Gastrocnemius medialis (tissue), 4 donors: ENCODE data around the gene KHDC3L. TPM values are rescaled to one million over a fixed set of nuclear protein-coding genes. Genes with fewer than 3 reads are reported as not detected.

Experiments
- ATAC-seq, 2 donors: fragments of 150-250 bp; one replicate each; pipeline ENCODE4 v1.9.1; 2016
- DNase-seq, 2 donors: peaks; one replicate each; pipeline ENCODE4 v3.0.0-alpha.2; 2019
- H3K27ac ChIP-seq, 4 donors: fragments of 200-600 bp; sonication (generic); 1 replicate in 1 of 4; 2 replicates in 3 of 4; pipeline ENCODE4 v1.5.1; 2016 to 2018; ENCODE audit warnings: mild to moderate bottlenecking in 2 of 4, moderate library complexity in 1 of 4
- H3K27me3 ChIP-seq, 3 donors: fragments of 200-600 bp; sonication (generic) in 2 of 3; 1 replicate in 1 of 3; 2 replicates in 2 of 3; pipeline versions ENCODE4 v1.5.1 to v1.6.0; 2016 to 2019; ENCODE audit warnings: mild to moderate bottlenecking in 1 of 3, moderate library complexity in 1 of 3
- H3K36me3 ChIP-seq, 2 donors: fragments of 200-600 bp; sonication (generic) in 1 of 2; one replicate each; pipeline ENCODE4 v1.5.1; 2017 to 2018
- H3K4me1 ChIP-seq, 2 donors: fragments of 200-600 bp; sonication (generic) in 1 of 2; one replicate each; pipeline ENCODE4 v1.5.1; 2016 to 2017; ENCODE audit warnings: mild to moderate bottlenecking in 2 of 2
- H3K4me3 ChIP-seq, 4 donors: fragments of 200-600 bp; sonication (generic) in 3 of 4; 1 replicate in 1 of 4; 2 replicates in 3 of 4; pipeline ENCODE4 v1.5.1; 2016 to 2019; ENCODE audit warnings: mild to moderate bottlenecking in 2 of 4
- H3K9me3 ChIP-seq, 3 donors: fragments of 200-600 bp; sonication (generic) in 2 of 3; 1 replicate in 1 of 3; 2 replicates in 2 of 3; pipeline ENCODE4 v1.5.1; 2016 to 2019
- CTCF ChIP-seq, 5 experiments: fragments of 450-650 bp in 3 of 5; fragments of 200-600 bp in 2 of 5; sonication (generic) in 2 of 5; IDR thresholded peaks in 4 of 5; conservative IDR thresholded peaks in 1 of 5; 1 replicate in 4 of 5; 2 replicates in 1 of 5; pipeline ENCODE4 v1.5.1; 2016 to 2019; ENCODE audit warnings: antibody characterized with exemption in 5 of 5, mild to moderate bottlenecking in 3 of 5, moderate library complexity in 3 of 5
- POLR2A ChIP-seq, 2 donors: fragments of 450-650 bp; IDR thresholded peaks; one replicate each; pipeline ENCODE4 v1.6.1; 2017; ENCODE audit warnings: antibody characterized with exemption in 2 of 2, mild to moderate bottlenecking in 2 of 2, moderate library complexity in 2 of 2
- in situ Hi-C, 4 donors: fragments of 200-750 bp; cut with MboI; loops; one replicate each; pipeline versions ENCODE4 v1.15.0 to v1.8.0; 2017; ENCODE audit warnings: low sequenced_read_pairs in 4 of 4
- intact Hi-C: fragments of 100-400 bp; cut with DNase I; formaldehyde crosslinking; loops from one replicate; pipeline ENCODE4 v1.15.1; 2023; ENCODE audit warnings: low total_unique reads
- total RNA-seq, 4 donors: library from RNA; depleted of rRNA; stranded (reverse); fragments of >200 nt; gene quantifications; one replicate each; pipeline versions ENCODE4 v1.1.0 to v1.2.3, GENCODE V29; 2016

Gene KHDC3L
- total RNA-seq, 4 donors from 2014 or later: not detected

- Histone ChIP-seq H3K27me3 (no peaks in the 10 kb centered on the region), H3K4me1 (no peaks in the 10 kb centered on the region), H3K27ac (no peak overlapping the region), H3K4me3 (no peak overlapping the region), H3K36me3 (no peaks in the 10 kb centered on the region), H3K9me3 (no peaks in the 10 kb centered on the region)
- in situ Hi-C loops (no loop called here), intact Hi-C loops (no loop called here)
- DNase-seq (no peak), ATAC-seq (no peak)
- TF ChIP-seq POLR2A (IDR thresholded peaks at IDR 0.05): no peak
- no peak for TF ChIP-seq CTCF (IDR thresholded peaks at IDR 0.05 in 4 of 5, conservative IDR thresholded peaks at IDR 0.05 in 1 of 5)
These were observed 2.1 kb downstream of the KHDC3L start for GRCh38 chr6:73364549-73364948.

GRCh38 chr6:73367761-73368355 is 5.4 kb downstream of the KHDC3L start:
- intact Hi-C loops: no loop called here
- Histone ChIP-seq H3K4me1 (no peaks in the 10 kb centered on the region), H3K9me3 (no peaks in the 10 kb centered on the region), H3K36me3 (no peaks in the 10 kb centered on the region), H3K27me3 (no peaks in the 10 kb centered on the region), H3K27ac (no peak overlapping the region), H3K4me3 (no peak overlapping the region)
- no peak for ATAC-seq
- TF ChIP-seq CTCF (IDR thresholded peaks at IDR 0.05 in 4 of 5, conservative IDR thresholded peaks at IDR 0.05 in 1 of 5): no peak
- TF ChIP-seq POLR2A (IDR thresholded peaks at IDR 0.05): no peak
- no peak for DNase-seq
- in situ Hi-C loops: no loop called here

- H3K4me1 ChIP-seq: no peaks in the 10 kb centered on the region
- intact Hi-C loops: no loop called here
These were observed 6.2 kb downstream of the KHDC3L start for GRCh38 chr6:73368675-73369074.

GRCh38 chr6:73369157-73369556 is 6.7 kb downstream of the KHDC3L start:
- Histone ChIP-seq H3K27ac (no peak overlapping the region), H3K9me3 (no peaks in the 10 kb centered on the region), H3K4me1 (no peaks in the 10 kb centered on the region), H3K36me3 (no peaks in the 10 kb centered on the region), H3K4me3 (no peak overlapping the region), H3K27me3 (no peaks in the 10 kb centered on the region)
- intact Hi-C loops: no loop called here
- DNase-seq (no peak), ATAC-seq (no peak)
- TF ChIP-seq POLR2A (IDR thresholded peaks at IDR 0.05): no peak
- no peak for TF ChIP-seq CTCF (IDR thresholded peaks at IDR 0.05 in 4 of 5, conservative IDR thresholded peaks at IDR 0.05 in 1 of 5)
- in situ Hi-C loops: no loop called here

More at GRCh38 chr6:73368675-73369074, 6.2 kb downstream of the KHDC3L start:
- TF ChIP-seq CTCF (IDR thresholded peaks at IDR 0.05 in 4 of 5, conservative IDR thresholded peaks at IDR 0.05 in 1 of 5): no peak
- no peak for TF ChIP-seq POLR2A (IDR thresholded peaks at IDR 0.05)
- in situ Hi-C loops: no loop called here
- Histone ChIP-seq H3K9me3 (no peaks in the 10 kb centered on the region), H3K36me3 (no peaks in the 10 kb centered on the region), H3K27ac (no peak overlapping the region), H3K4me3 (no peak overlapping the region), H3K27me3 (no peaks in the 10 kb centered on the region)
- DNase-seq (no peak), ATAC-seq (no peak)

- Histone ChIP-seq H3K4me3 (no peak within 1 kb of the TSS), H3K9me3 (no peaks in the 10 kb centered on the region), H3K27me3 (no peaks in the 10 kb centered on the region), H3K27ac (no peak within 1 kb of the TSS), H3K36me3 (no peaks in the 10 kb centered on the region), H3K4me1 (no peaks in the 10 kb centered on the region)
- intact Hi-C loops: no loop called here
- DNase-seq (no peak), ATAC-seq (no peak)
- in situ Hi-C loops: no loop called here
- TF ChIP-seq POLR2A (IDR thresholded peaks at IDR 0.05): no peak
- no peak for TF ChIP-seq CTCF (IDR thresholded peaks at IDR 0.05 in 4 of 5, conservative IDR thresholded peaks at IDR 0.05 in 1 of 5)
These were observed 7.1 kb downstream of the KHDC3L start, which contains the start of gene OOEP for GRCh38 chr6:73369563-73369962. Gene OOEP (minus strand): TSS chr6:73369897. CDS start chr6:73369792, 105 bp downstream.
